OCI-LY3 (cell line): Measurements from ENCODE around the gene ASTE1.

Source experiments
- H2AFZ ChIP-seq: fragments of 200-600, 300-600 bp; shearing (Covaris generic); 2 replicates; pipeline ENCODE4 v1.6.0; 2014; ENCODE audit warnings: antibody characterized with exemption, low read depth, low read length
- H3K27ac ChIP-seq: fragments of 200-600, 300-600 bp; sonication (generic); 2 replicates; pipeline ENCODE4 v1.5.1; 2014; ENCODE audit warnings: mild to moderate bottlenecking, low read length, moderate library complexity, mixed read lengths
- H3K27me3 ChIP-seq: fragments of 200-600, 300-600 bp; sonication (generic); 2 replicates; pipeline ENCODE4 v1.6.1; 2014; ENCODE audit warnings: low read depth, low read length, mixed read lengths
- H3K36me3 ChIP-seq: fragments of 200-600, 300-600 bp; sonication (generic); replicated peaks from 2 replicates; pipeline ENCODE3; 2014; ENCODE audit warnings: low read depth, low read length, mixed read lengths
- H3K4me1 ChIP-seq: fragments of 300-600, 200-600 bp; sonication (generic); 2 replicates; pipeline ENCODE4 v1.6.1; 2014; ENCODE audit warnings: low read length, mixed read lengths
- H3K4me2 ChIP-seq: fragments of 200-600, 300-600 bp; sonication (generic); 2 replicates; pipeline ENCODE4 v1.6.1; 2014; ENCODE audit warnings: low read length, mixed read lengths
- H3K4me3 ChIP-seq: fragments of 300-600, 200-600 bp; sonication (generic); 2 replicates; pipeline ENCODE4 v1.5.1; 2014; ENCODE audit warnings: antibody characterized with exemption, mild to moderate bottlenecking, low read length, moderate library complexity
- H3K79me2 ChIP-seq: fragments of 300-600, 200-600 bp; shearing (Covaris generic); 2 replicates; pipeline ENCODE4 v1.6.1; 2014; ENCODE audit warnings: mild to moderate bottlenecking, low read length, mixed read lengths
- H3K9ac ChIP-seq: fragments of 300-600, 200-600 bp; shearing (Covaris generic); 2 replicates; pipeline ENCODE4 v1.6.0; 2014; ENCODE audit warnings: mild to moderate bottlenecking, low read length, moderate library complexity
- H3K9me3 ChIP-seq: fragments of 200-600, 300-600 bp; shearing (Covaris generic); 2 replicates; pipeline ENCODE4 v1.6.1; 2014; ENCODE audit warnings: low read length, mixed read lengths; ENCODE audit not compliant: insufficient read depth
- H4K20me1 ChIP-seq: fragments of 200-600, 300-600 bp; sonication (generic); 2 replicates; pipeline ENCODE4 v1.6.1; 2016; ENCODE audit warnings: low read length, mixed read lengths; ENCODE audit not compliant: insufficient read depth
- EZH2phosphoT487 ChIP-seq: fragments of 200-600 bp; shearing (Covaris generic); IDR thresholded peaks from 2 replicates; pipeline ENCODE4 v1.6.1; 2018; ENCODE audit warnings: antibody characterized with exemption, mixed run types, low read depth
- TF ChIP-seq, protein P1 (sequence below): fragments of 200-600, 300-600 bp; sonication (generic); IDR thresholded peaks from 2 replicates; pipeline ENCODE4 v1.5.1; 2014; ENCODE audit warnings: antibody characterized with exemption, low read length, low read depth

Gene ASTE1

GRCh38 chr3:131067983-131068382 lies 41.4 kb upstream of the ASTE1 start:
- no peak overlapping the region for H3K4me2 ChIP-seq
- no peaks in the 10 kb centered on the region for H4K20me1 ChIP-seq
- H3K9me3 ChIP-seq: no peaks in the 10 kb centered on the region
- no peak overlapping the region for H3K4me3 ChIP-seq
- H3K79me2 ChIP-seq: no peaks in the 10 kb centered on the region
- peaks cover 40% of the 10 kb centered on the region for H3K4me1 ChIP-seq
- TF ChIP-seq, protein P1, sequence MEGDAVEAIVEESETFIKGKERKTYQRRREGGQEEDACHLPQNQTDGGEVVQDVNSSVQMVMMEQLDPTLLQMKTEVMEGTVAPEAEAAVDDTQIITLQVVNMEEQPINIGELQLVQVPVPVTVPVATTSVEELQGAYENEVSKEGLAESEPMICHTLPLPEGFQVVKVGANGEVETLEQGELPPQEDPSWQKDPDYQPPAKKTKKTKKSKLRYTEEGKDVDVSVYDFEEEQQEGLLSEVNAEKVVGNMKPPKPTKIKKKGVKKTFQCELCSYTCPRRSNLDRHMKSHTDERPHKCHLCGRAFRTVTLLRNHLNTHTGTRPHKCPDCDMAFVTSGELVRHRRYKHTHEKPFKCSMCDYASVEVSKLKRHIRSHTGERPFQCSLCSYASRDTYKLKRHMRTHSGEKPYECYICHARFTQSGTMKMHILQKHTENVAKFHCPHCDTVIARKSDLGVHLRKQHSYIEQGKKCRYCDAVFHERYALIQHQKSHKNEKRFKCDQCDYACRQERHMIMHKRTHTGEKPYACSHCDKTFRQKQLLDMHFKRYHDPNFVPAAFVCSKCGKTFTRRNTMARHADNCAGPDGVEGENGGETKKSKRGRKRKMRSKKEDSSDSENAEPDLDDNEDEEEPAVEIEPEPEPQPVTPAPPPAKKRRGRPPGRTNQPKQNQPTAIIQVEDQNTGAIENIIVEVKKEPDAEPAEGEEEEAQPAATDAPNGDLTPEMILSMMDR: no peak
- TF ChIP-seq EZH2phosphoT487: no peak
- no peak overlapping the region for H3K9ac ChIP-seq
- peaks cover 9% of the 10 kb centered on the region; the same call in 1 of the 2 replicates for H3K27me3 ChIP-seq
- no peak overlapping the region for H2AFZ ChIP-seq
- H3K36me3 ChIP-seq: no peaks in the 10 kb centered on the region
- H3K27ac ChIP-seq: no peak overlapping the region

DNA sequence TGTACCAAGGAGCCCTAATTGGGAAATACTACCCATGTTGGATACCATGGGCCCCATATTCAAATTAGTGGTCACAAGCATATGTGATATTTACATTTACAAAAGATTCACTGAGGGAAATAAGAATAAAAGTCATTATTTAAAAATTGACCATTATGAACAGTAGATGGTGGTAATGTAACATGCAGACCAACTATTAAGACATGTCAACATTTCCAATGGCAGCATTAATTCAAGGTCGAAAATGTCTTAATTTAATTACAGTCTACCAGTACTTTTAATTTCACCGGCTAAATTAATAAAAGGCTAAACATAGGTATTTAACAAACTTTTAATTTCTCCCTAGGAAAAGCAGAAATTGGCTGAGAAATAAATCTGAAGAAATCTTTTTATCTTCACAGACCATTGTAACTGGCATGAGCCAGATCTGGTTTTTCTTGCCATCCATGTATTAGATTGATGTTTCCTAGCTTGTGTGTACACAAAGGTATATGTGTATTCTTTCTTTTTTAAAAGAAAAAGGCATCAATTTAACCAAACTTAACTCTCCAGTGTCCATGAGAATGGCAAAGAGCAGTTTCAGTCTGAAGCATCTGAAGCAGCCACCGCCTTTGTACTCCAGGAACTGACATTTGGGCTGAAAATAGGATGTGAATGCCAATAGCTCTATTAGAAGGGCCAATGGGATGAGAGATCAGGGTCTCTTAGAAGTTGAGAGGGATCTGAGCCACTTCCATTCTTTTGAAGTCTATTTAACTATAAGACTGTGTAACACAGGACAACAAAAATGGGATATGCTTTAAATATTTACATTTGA lies 26.6 kb upstream of the ASTE1 start:
- Histone ChIP-seq H2AFZ (no peak overlapping the region), H3K27me3 (no peaks in the 10 kb centered on the region), H3K36me3 (no peaks in the 10 kb centered on the region), H3K4me2 (no peak overlapping the region), H3K79me2 (no peaks in the 10 kb centered on the region), H4K20me1 (no peaks in the 10 kb centered on the region), H3K4me3 (no peak overlapping the region), H3K9me3 (no peaks in the 10 kb centered on the region), H3K4me1 (peaks cover 8% of the 10 kb centered on the region), H3K9ac (no peak overlapping the region), H3K27ac (no peak overlapping the region)
- no peak for TF ChIP-seq EZH2phosphoT487
- TF ChIP-seq, protein P1: peak; percentile 71

GRCh38 chr3:131050001-131050400 lies 23.4 kb upstream of the ASTE1 start:
- H3K9ac ChIP-seq: no peak overlapping the region
- H4K20me1 ChIP-seq: no peaks in the 10 kb centered on the region
- H3K4me2 ChIP-seq: no peak overlapping the region
- H3K27ac ChIP-seq: no peak overlapping the region
- H3K9me3 ChIP-seq: no peaks in the 10 kb centered on the region
- H3K27me3 ChIP-seq: no peaks in the 10 kb centered on the region
- H2AFZ ChIP-seq: no peak overlapping the region
- no peaks in the 10 kb centered on the region for H3K36me3 ChIP-seq
- TF ChIP-seq, protein P1: no peak
- TF ChIP-seq EZH2phosphoT487: no peak
- H3K79me2 ChIP-seq: no peaks in the 10 kb centered on the region
- peaks cover 3% of the 10 kb centered on the region for H3K4me1 ChIP-seq
- no peak overlapping the region for H3K4me3 ChIP-seq

- peaks cover 3% of the 10 kb centered on the region for H3K4me1 ChIP-seq
- no peak for TF ChIP-seq EZH2phosphoT487
- TF ChIP-seq, protein P1: no peak
- no peak overlapping the region for H3K27ac ChIP-seq
- no peaks in the 10 kb centered on the region for H4K20me1 ChIP-seq
- H3K36me3 ChIP-seq: no peaks in the 10 kb centered on the region
- no peaks in the 10 kb centered on the region for H3K9me3 ChIP-seq
- peak overlapping the region; percentile 34; the same call in 1 of the 2 replicates for H3K4me2 ChIP-seq
- H2AFZ ChIP-seq: peak overlapping the region; percentile 58
- no peaks in the 10 kb centered on the region for H3K27me3 ChIP-seq
- H3K9ac ChIP-seq: no peak overlapping the region
- no peaks in the 10 kb centered on the region for H3K79me2 ChIP-seq
- peak overlapping the region; percentile 61 for H3K4me3 ChIP-seq
These were observed 21.4 kb upstream of the ASTE1 start for GRCh38 chr3:131048030-131048429.
